Measurements from ENCODE around the gene PFN3.

DNA sequence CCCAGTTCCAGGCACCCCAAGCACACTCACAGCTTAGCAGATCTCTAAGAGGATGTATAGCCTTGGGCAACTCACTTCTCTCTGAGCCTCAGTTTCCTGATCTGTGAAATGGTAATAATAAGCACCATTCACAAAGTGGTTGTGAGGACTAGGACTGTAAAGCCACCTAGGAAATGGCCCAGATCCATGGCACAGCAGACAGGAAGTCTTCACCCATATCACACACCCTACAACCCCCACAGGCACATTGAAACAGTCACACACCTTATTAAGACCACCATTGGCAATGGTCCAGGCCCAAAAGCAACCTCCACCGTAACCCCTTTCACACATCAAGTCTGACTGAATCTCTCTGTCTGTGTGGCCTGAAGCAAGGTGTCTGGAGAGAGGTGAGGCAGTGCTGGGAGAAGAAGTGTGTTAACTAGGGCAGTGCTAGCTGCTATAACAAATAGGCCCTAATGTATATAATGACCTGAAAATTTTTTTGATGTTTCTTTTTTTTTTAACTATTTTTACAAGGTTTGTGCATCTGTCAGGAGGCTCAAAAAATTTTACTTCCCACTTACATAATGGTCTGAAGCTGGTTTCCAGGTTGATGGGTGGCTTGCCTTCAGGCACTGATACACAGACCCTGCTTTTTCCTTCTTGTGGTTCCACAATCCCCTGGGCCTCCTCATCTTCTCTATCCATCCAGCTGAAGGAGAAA lies 45.1 kb downstream of the PFN3 start:
- TF ChIP-seq CTCF (IDR thresholded peaks at IDR 0.05) (no peak), POLR2A (IDR thresholded peaks at IDR 0.05) (no peak)
